SU-DHL-6 (cell line): ENCODE measurements around the gene IST1.

Experiments used
- H2AFZ ChIP-seq: fragments of 200-600 bp; sonication (generic); 2 replicates; pipeline ENCODE4 v1.6.1; 2014; ENCODE audit warnings: low read depth, mild to moderate bottlenecking, moderate library complexity, mixed read lengths, antibody characterized with exemption, low read length; ENCODE audit not compliant: severe bottlenecking
- H3F3A ChIP-seq: fragments of 200-600 bp; shearing (Covaris generic); 2 replicates; pipeline ENCODE4 v1.6.0; 2016; ENCODE audit warnings: antibody characterized with exemption, mild to moderate bottlenecking; ENCODE audit not compliant: insufficient read depth
- H3K27ac ChIP-seq: fragments of 200-600 bp; sonication (generic); 2 replicates; pipeline ENCODE4 v1.5.1; 2016; ENCODE audit warnings: low read depth, mild to moderate bottlenecking, low read length, moderate library complexity, mixed read lengths
- H3K27me3 ChIP-seq: fragments of 200-600 bp; sonication (generic), shearing (Covaris generic); 2 replicates; pipeline ENCODE4 v1.6.0; 2014; ENCODE audit warnings: mild to moderate bottlenecking, low read length
- H3K36me3 ChIP-seq: fragments of 200-600 bp; sonication (generic); 2 replicates; pipeline ENCODE4 v1.6.1; 2014; ENCODE audit warnings: mild to moderate bottlenecking, low read length, mixed read lengths
- H3K4me2 ChIP-seq: fragments of 300-600, 200-600 bp; shearing (Covaris generic), sonication (generic); 2 replicates; pipeline ENCODE4 v1.6.0; 2014; ENCODE audit warnings: low read length, low read depth, mild to moderate bottlenecking; ENCODE audit not compliant: poor library complexity, severe bottlenecking
- H3K4me3 ChIP-seq: fragments of 200-600 bp; sonication (generic); 2 replicates; pipeline ENCODE4 v1.5.1; 2014; ENCODE audit warnings: antibody characterized with exemption, low read length, mild to moderate bottlenecking, mixed read lengths; ENCODE audit not compliant: insufficient read depth, poor library complexity, severe bottlenecking
- H3K79me2 ChIP-seq: fragments of 200-600 bp; sonication (generic); 2 replicates; pipeline ENCODE4 v1.6.1; 2014; ENCODE audit warnings: mild to moderate bottlenecking, low read length, moderate library complexity; ENCODE audit not compliant: insufficient read depth
- H3K9ac ChIP-seq: fragments of 200-600 bp; sonication (generic); 2 replicates; pipeline ENCODE4 v1.7.0; 2014; ENCODE audit warnings: mild to moderate bottlenecking, low read length
- H3K9me2 ChIP-seq: fragments of 200-600 bp; sonication (generic); replicated peaks from 2 replicates; pipeline ENCODE4 v1.6.1; 2014; ENCODE audit warnings: low read length; ENCODE audit not compliant: insufficient read depth
- H3K9me3 ChIP-seq: fragments of 200-600 bp; sonication (generic); 2 replicates; pipeline ENCODE4 v1.6.1; 2014; ENCODE audit warnings: low read length, mixed read lengths; ENCODE audit not compliant: insufficient read depth
- H4K20me1 ChIP-seq: fragments of 200-600 bp; sonication (generic); 2 replicates; pipeline ENCODE4 v1.6.1; 2014; ENCODE audit warnings: low read depth, mild to moderate bottlenecking, antibody characterized with exemption, low read length, moderate library complexity, mixed read lengths
- EZH2phosphoT487 ChIP-seq: fragments of 200-600 bp; sonication (generic), shearing (Covaris generic); conservative IDR thresholded peaks from 2 replicates; pipeline ENCODE4 v1.6.1; 2018; ENCODE audit warnings: mild to moderate bottlenecking, antibody characterized with exemption, low read length, moderate library complexity, mixed read lengths
- TF ChIP-seq, protein P1 (sequence below): fragments of 200-600 bp; sonication (generic); IDR thresholded peaks from one replicate; pipeline ENCODE4 v1.5.1; 2017; ENCODE audit warnings: antibody characterized with exemption, mild to moderate bottlenecking, low read length, moderate library complexity; ENCODE audit not compliant: insufficient read depth, poor library complexity, severe bottlenecking

The IST1 gene

DNA sequence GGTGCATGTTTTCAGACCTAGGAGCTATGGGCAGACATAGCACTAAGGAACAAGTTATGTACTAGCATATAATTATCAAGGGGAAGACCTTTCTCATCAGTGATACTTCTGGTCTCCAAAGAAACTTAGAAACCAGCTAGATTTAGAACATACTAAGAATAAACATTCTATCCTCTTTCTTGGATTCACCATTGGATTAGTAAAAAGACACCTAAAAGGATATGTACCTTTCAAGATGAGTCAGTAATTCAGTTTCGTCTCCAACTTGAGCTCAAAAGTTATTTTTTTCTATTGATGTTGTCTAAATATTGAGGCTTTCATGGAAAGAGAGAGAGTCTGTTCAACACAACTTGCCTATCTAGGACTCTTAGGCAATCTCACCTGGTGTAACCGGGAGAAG lies 24.5 kb upstream of the IST1 start:
- H3K27ac ChIP-seq = no peak overlapping the region
- H3K4me3 ChIP-seq = no peak overlapping the region
- H3K27me3 ChIP-seq = no peaks in the 10 kb centered on the region
- no peak overlapping the region for H3K9ac ChIP-seq
- no peaks in the 10 kb centered on the region for H3F3A ChIP-seq
- peaks cover 3% of the 10 kb centered on the region; the same call in 1 of the 2 replicates for H3K36me3 ChIP-seq
- no peak overlapping the region for H2AFZ ChIP-seq
- TF ChIP-seq, protein P1, sequence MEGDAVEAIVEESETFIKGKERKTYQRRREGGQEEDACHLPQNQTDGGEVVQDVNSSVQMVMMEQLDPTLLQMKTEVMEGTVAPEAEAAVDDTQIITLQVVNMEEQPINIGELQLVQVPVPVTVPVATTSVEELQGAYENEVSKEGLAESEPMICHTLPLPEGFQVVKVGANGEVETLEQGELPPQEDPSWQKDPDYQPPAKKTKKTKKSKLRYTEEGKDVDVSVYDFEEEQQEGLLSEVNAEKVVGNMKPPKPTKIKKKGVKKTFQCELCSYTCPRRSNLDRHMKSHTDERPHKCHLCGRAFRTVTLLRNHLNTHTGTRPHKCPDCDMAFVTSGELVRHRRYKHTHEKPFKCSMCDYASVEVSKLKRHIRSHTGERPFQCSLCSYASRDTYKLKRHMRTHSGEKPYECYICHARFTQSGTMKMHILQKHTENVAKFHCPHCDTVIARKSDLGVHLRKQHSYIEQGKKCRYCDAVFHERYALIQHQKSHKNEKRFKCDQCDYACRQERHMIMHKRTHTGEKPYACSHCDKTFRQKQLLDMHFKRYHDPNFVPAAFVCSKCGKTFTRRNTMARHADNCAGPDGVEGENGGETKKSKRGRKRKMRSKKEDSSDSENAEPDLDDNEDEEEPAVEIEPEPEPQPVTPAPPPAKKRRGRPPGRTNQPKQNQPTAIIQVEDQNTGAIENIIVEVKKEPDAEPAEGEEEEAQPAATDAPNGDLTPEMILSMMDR = no peak
- no peak for TF ChIP-seq EZH2phosphoT487
- no peak overlapping the region for H3K4me2 ChIP-seq
- H4K20me1 ChIP-seq = no peaks in the 10 kb centered on the region
- H3K9me2 ChIP-seq = no peaks in the 10 kb centered on the region
- no peaks in the 10 kb centered on the region for H3K9me3 ChIP-seq
- H3K79me2 ChIP-seq = no peaks in the 10 kb centered on the region

DNA sequence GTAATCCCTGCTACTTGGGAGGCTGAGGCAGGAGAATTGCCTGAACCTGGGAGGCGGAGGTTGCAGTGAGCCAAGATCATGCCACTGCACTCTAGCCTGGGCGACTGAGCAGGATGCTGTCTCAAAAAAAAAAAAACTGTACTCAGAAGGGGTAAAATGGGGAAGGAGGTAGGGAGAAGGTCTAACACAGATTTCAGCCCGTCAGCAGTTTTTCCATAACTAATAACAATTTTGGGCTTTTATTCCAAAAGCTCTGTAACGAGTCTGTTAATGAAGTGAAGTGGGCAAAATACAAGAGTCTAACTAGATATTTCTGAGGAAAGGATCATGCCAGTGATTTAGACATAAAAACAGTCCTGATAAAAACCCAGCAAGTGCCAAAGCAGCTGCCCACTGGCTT lies 22.1 kb upstream of the IST1 start:
- Histone ChIP-seq H3K4me3 (no peak overlapping the region), H3K9ac (no peak overlapping the region), H4K20me1 (no peaks in the 10 kb centered on the region), H3K27me3 (no peaks in the 10 kb centered on the region), H3K9me2 (no peaks in the 10 kb centered on the region), H3K79me2 (no peaks in the 10 kb centered on the region), H3K36me3 (no peaks in the 10 kb centered on the region), H3K4me2 (no peak overlapping the region), H3F3A (no peaks in the 10 kb centered on the region), H3K27ac (no peak overlapping the region), H3K9me3 (no peaks in the 10 kb centered on the region), H2AFZ (no peak overlapping the region)
- TF ChIP-seq EZH2phosphoT487 = no peak
- TF ChIP-seq, protein P1 = no peak

DNA sequence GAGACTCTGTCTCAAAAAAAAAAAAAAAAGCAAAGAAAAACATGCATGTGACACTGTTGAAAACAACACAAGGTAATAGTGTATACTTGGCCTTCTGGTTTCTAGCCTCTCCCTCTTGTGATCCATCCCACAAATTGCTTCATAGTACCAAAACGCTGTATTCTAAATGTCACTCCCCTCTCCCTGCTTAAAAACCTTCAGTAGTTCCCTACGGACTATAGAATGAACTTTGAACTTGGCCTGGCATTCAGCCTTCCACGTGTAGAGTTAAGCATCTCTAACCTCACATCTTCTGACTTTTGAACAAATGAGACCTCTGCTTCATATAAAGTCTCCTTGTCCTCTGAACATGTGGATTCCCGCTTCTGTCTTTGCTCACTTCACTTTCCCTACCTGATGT lies 16.4 kb upstream of the IST1 start:
- Histone ChIP-seq H2AFZ (no peak overlapping the region), H3K9me3 (no peaks in the 10 kb centered on the region), H3K36me3 (0 out of 2 replicates have a peak, but pooled peaks cover 5% of the 10 kb centered on the region), H3K79me2 (no peaks in the 10 kb centered on the region), H3K4me2 (no peak overlapping the region), H4K20me1 (no peaks in the 10 kb centered on the region), H3K4me3 (no peak overlapping the region), H3F3A (peaks cover 25% of the 10 kb centered on the region), H3K27me3 (no peaks in the 10 kb centered on the region), H3K9me2 (no peaks in the 10 kb centered on the region), H3K27ac (no peak overlapping the region), H3K9ac (no peak overlapping the region)
- no peak for TF ChIP-seq EZH2phosphoT487
- TF ChIP-seq, protein P1 = no peak
